Activated B cell treated with CpG ODN at 0.5 μM for 24 hours (primary cell): ENCODE measurements around the gene TRIM72. TPM values are rescaled to one million over a fixed set of nuclear protein-coding genes. Genes with fewer than 3 reads are reported as not detected.

Experiments
- ATAC-seq: fragments of 200-7000 bp; cut with Tn5 transposase; one replicate; pipeline ENCODE4 v1.10.0; 2021; ENCODE audit warnings: low read depth, mild to moderate bottlenecking, moderate library complexity
- CTCF ChIA-PET: fragments of 350-600 bp; sonication (Branson Sonifier 250); formaldehyde crosslinking; loops from one replicate; lab custom pipeline; 2021; ENCODE audit warnings: antibody characterized with exemption; lab: Charles Lee
- POLR2A ChIA-PET: fragments of 350-600 bp; sonication (Branson Sonifier 250); formaldehyde crosslinking; loops from one replicate; lab custom pipeline; 2021; ENCODE audit warnings: antibody characterized with exemption; lab: Charles Lee
- DNase-seq: peaks from one replicate; pipeline ENCODE4 v3.0.0; 2022
- H3K27ac Mint-ChIP-seq: one replicate; pipeline ENCODE4 v1.8.0; 2020; ENCODE audit warnings: mixed read lengths
- H3K27me3 Mint-ChIP-seq: one replicate; pipeline ENCODE4 v1.8.0; 2021; ENCODE audit warnings: mixed read lengths
- H3K36me3 Mint-ChIP-seq: one replicate; pipeline ENCODE4 v1.8.0; 2021; ENCODE audit warnings: low read depth, mixed read lengths
- H3K4me1 Mint-ChIP-seq: one replicate; pipeline ENCODE4 v1.8.0; 2021; ENCODE audit warnings: mixed read lengths
- H3K4me3 Mint-ChIP-seq: one replicate; pipeline ENCODE4 v1.8.0; 2020; ENCODE audit warnings: mild to moderate bottlenecking, mixed read lengths
- H3K9me3 Mint-ChIP-seq: one replicate; pipeline ENCODE4 v1.8.0; 2020; ENCODE audit warnings: mixed read lengths
- CTCF ChIP-seq: fragments of 200-600 bp; IDR thresholded peaks from one replicate; pipeline ENCODE4 v1.8.0; 2022; ENCODE audit warnings: antibody characterized with exemption, mild to moderate bottlenecking
- intact Hi-C: fragments of 100-400 bp; cut with micrococcal nuclease; formaldehyde crosslinking; loops from one replicate; pipeline ENCODE4 v1.15.1; 2024
- total RNA-seq: library from RNA; stranded (reverse); gene quantifications from 2 replicates; pipeline ENCODE4 v1.2.3, GENCODE V29; 2022

TRIM72 gene
- total RNA-seq, 1 donor from 2014 or later: 0.16 TPM

- POLR2A ChIA-PET: no interaction called here
- ATAC-seq: no peak
- intact Hi-C loops: no loop called here
- Mint-ChIP-seq H3K36me3 (no peaks in the 10 kb centered on the region), H3K9me3 (no peaks in the 10 kb centered on the region), H3K4me3 (no peak overlapping the region), H3K27me3 (peaks cover 16% of the 10 kb centered on the region), H3K4me1 (no peaks in the 10 kb centered on the region), H3K27ac (no peak overlapping the region)
- DNase-seq: no peak
- CTCF ChIA-PET: no interaction called here
- no peak for TF ChIP-seq CTCF
Observed at GRCh38 chr16:31225193-31225592, 11.3 kb downstream of the TRIM72 start.

- intact Hi-C loops: no loop called here
- no peak for ATAC-seq
- no peaks in the 10 kb centered on the region for H3K9me3 Mint-ChIP-seq
- H3K4me1 Mint-ChIP-seq: no peaks in the 10 kb centered on the region
- peaks cover 4% of the 10 kb centered on the region for H3K27me3 Mint-ChIP-seq
- no peak overlapping the region for H3K4me3 Mint-ChIP-seq
- H3K36me3 Mint-ChIP-seq: no peaks in the 10 kb centered on the region
- DNase-seq: no peak
- no peak for TF ChIP-seq CTCF
- no peak overlapping the region for H3K27ac Mint-ChIP-seq
- CTCF ChIA-PET: no interaction called here
- POLR2A ChIA-PET: interaction anchor here (0.5 to 0.7 kb wide), 3 partner anchors 16 to 230 kb away, joined by 5 to 8 read pairs (median 5); no protein-coding TSS in a partner anchor
Observed at GRCh38 chr16:31228206-31228605, 14.3 kb downstream of the TRIM72 start.

GRCh38 chr16:31229501-31229900 is 15.6 kb downstream of the TRIM72 start:
- no peak overlapping the region for H3K27ac Mint-ChIP-seq
- DNase-seq (no peak), ATAC-seq (no peak)
- no peak overlapping the region for H3K4me3 Mint-ChIP-seq
- no peaks in the 10 kb centered on the region for H3K36me3 Mint-ChIP-seq
- peaks cover 4% of the 10 kb centered on the region for H3K27me3 Mint-ChIP-seq
- H3K4me1 Mint-ChIP-seq: no peaks in the 10 kb centered on the region
- no peak for TF ChIP-seq CTCF
- no peaks in the 10 kb centered on the region for H3K9me3 Mint-ChIP-seq
- intact Hi-C loops: no loop called here
- ChIA-PET CTCF (no interaction called here), POLR2A (interaction anchor here (0.6 kb wide), 1 partner anchor 32 kb away, joined by 3 read pairs; no protein-coding TSS in a partner anchor)

GRCh38 chr16:31238041-31238440 is 24.1 kb downstream of the TRIM72 start:
- no peak for TF ChIP-seq CTCF
- ATAC-seq: no peak

GRCh38 chr16:31242206-31242605 is 28.3 kb downstream of the TRIM72 start:
- no peak for TF ChIP-seq CTCF
- Mint-ChIP-seq H3K27me3 (no peaks in the 10 kb centered on the region), H3K9me3 (no peaks in the 10 kb centered on the region), H3K27ac (no peak overlapping the region), H3K4me1 (peaks cover 16% of the 10 kb centered on the region), H3K4me3 (no peak overlapping the region), H3K36me3 (no peaks in the 10 kb centered on the region)
- DNase-seq (no peak), ATAC-seq (no peak)
- intact Hi-C loops: loop anchor here (5.0 kb wide), 1 partner anchor 40 kb away; the partner anchor contains the start of gene PYCARD
- POLR2A ChIA-PET: no interaction called here
- CTCF ChIA-PET: no interaction called here

More at GRCh38 chr16:31238041-31238440, 24.1 kb downstream of the TRIM72 start:
- intact Hi-C loops: no loop called here
- Mint-ChIP-seq H3K4me1 (peaks cover 2% of the 10 kb centered on the region), H3K27ac (no peak overlapping the region), H3K9me3 (peaks cover 2% of the 10 kb centered on the region), H3K36me3 (no peaks in the 10 kb centered on the region), H3K27me3 (no peaks in the 10 kb centered on the region), H3K4me3 (no peak overlapping the region)
- no peak for DNase-seq
- CTCF ChIA-PET: no interaction called here
- POLR2A ChIA-PET: no interaction called here
